Lower leg skin (tissue), 4 donors: ENCODE results near the gene LDAH. TPM values are rescaled to one million over a fixed set of nuclear protein-coding genes. Genes with fewer than 3 reads are reported as not detected.

Source experiments
- DNase-seq, 2 donors: peaks; one replicate each; pipeline ENCODE4 v3.0.0-alpha.2; 2019; ENCODE audit warnings: low spot score in 2 of 2
- H3K4me3 ChIP-seq: fragments of 200-600 bp; sonication (generic); 2 replicates; pipeline ENCODE4 v1.5.1; 2017; ENCODE audit warnings: mild to moderate bottlenecking, low read depth; ENCODE audit not compliant: poor library complexity, severe bottlenecking
- CTCF ChIP-seq, 3 donors: fragments of 450-650 bp; IDR thresholded peaks; one replicate each; pipeline ENCODE4 v1.5.1; 2016; ENCODE audit warnings: antibody characterized with exemption in 3 of 3, mild to moderate bottlenecking in 3 of 3, moderate library complexity in 2 of 3
- POLR2A ChIP-seq, 2 donors: fragments of 450-650 bp; IDR thresholded peaks; one replicate each; pipeline ENCODE4 v1.6.1; 2016 to 2017; ENCODE audit warnings: antibody characterized with exemption in 2 of 2, mild to moderate bottlenecking in 1 of 2, moderate library complexity in 1 of 2
- WGBS, 2 donors: methylation state at CpG; one replicate each; pipeline ENCODE4 v1.1.5; 2018; 5-methylcytosine and 5-hydroxymethylcytosine counted together
- intact Hi-C: fragments of 100-400 bp; cut with DNase I; formaldehyde crosslinking; loops from one replicate; pipeline ENCODE4 v1.15.0; 2023; ENCODE audit warnings: low total_unique reads
- total RNA-seq, 4 donors: library from RNA; depleted of rRNA; stranded (reverse); fragments of >200 nt; gene quantifications; one replicate each; pipeline ENCODE4 v1.1.0, GENCODE V29; 2016

The LDAH gene
- total RNA-seq, 4 donors from 2014 or later = 8.5 to 16.2 (median 11.6) TPM

GRCh38 chr2:20852139-20852538 lies 29.2 kb upstream of the LDAH start:
- WGBS, 2 donors = 75 to 85% methylated on average over 6 of the region's 6 CpGs
- intact Hi-C loops = no loop called here
- no peak overlapping the region for H3K4me3 ChIP-seq
- TF ChIP-seq POLR2A (IDR thresholded peaks at IDR 0.05) (no peak), CTCF (IDR thresholded peaks at IDR 0.05) (no peak)
- DNase-seq = no peak

GRCh38 chr2:20844246-20844645 lies 21.3 kb upstream of the LDAH start:
- no peak for DNase-seq
- intact Hi-C loops = no loop called here
- H3K4me3 ChIP-seq = no peak overlapping the region
- TF ChIP-seq POLR2A (IDR thresholded peaks at IDR 0.05) = no peak
- no peak for TF ChIP-seq CTCF (IDR thresholded peaks at IDR 0.05)
- 87 to 89% methylated on average over 2 of the region's 2 CpGs for WGBS, 2 donors

GRCh38 chr2:20839052-20839451 lies 16.2 kb upstream of the LDAH start:
- TF ChIP-seq CTCF (IDR thresholded peaks at IDR 0.05) (no peak), POLR2A (IDR thresholded peaks at IDR 0.05) (no peak)
- H3K4me3 ChIP-seq = no peak overlapping the region
- 61 to 65% methylated on average over 1 of the region's 1 CpG for WGBS, 2 donors
- no peak for DNase-seq
- intact Hi-C loops = no loop called here

- intact Hi-C loops = no loop called here
- DNase-seq = no peak
- 72 to 75% methylated on average over 2 of the region's 2 CpGs for WGBS, 2 donors
- no peak for TF ChIP-seq POLR2A (IDR thresholded peaks at IDR 0.05)
- TF ChIP-seq CTCF (IDR thresholded peaks at IDR 0.05) = no peak
- H3K4me3 ChIP-seq = no peak overlapping the region
Observed at GRCh38 chr2:20838016-20838415, 15.1 kb upstream of the LDAH start.

GRCh38 chr2:20836521-20836920 lies 13.6 kb upstream of the LDAH start:
- no peak for DNase-seq
- intact Hi-C loops = no loop called here
- WGBS, 2 donors = 64 to 74% methylated on average over 1 of the region's 1 CpG
- no peak overlapping the region for H3K4me3 ChIP-seq
- TF ChIP-seq POLR2A (IDR thresholded peaks at IDR 0.05) = no peak
- no peak for TF ChIP-seq CTCF (IDR thresholded peaks at IDR 0.05)

- 66 to 69% methylated on average over 2 of the region's 2 CpGs for WGBS, 2 donors
Observed at GRCh38 chr2:20834331-20834730, 11.4 kb upstream of the LDAH start.

More at GRCh38 chr2:20834331-20834730, 11.4 kb upstream of the LDAH start:
- intact Hi-C loops = no loop called here
- H3K4me3 ChIP-seq = no peak overlapping the region
- TF ChIP-seq CTCF (IDR thresholded peaks at IDR 0.05) (no peak), POLR2A (IDR thresholded peaks at IDR 0.05) (no peak)
- DNase-seq = no peak
